ENCODE data around the gene ZNF213. TPM values are rescaled to one million over a fixed set of nuclear protein-coding genes. Genes with fewer than 3 reads are reported as not detected.
A peak's percentile ranks its signal among the peaks of the same experiment; 100 is the strongest.

ZNF213 gene
- total RNA-seq, 1 experiment from 2014 or later: 2.0 TPM

- Histone ChIP-seq H4K20me1 (ENCODE audit: insufficient read depth, low read depth, low read length) (no peaks in the 10 kb centered on the region), H3K9me2 (replicated peaks; ENCODE audit: insufficient read depth, low read length) (no peaks in the 10 kb centered on the region), H3K4me2 (ENCODE audit: low read depth, low read length, poor library complexity, severe bottlenecking) (no peak overlapping the region), H3K27ac (ENCODE audit: low read length) (no peak overlapping the region), H3K79me2 (ENCODE audit: low read length) (no peaks in the 10 kb centered on the region), H3K4me1 (ENCODE audit: low read length) (peaks cover 8% of the 10 kb centered on the region), H3K9me3 (ENCODE audit: low read length) (no peaks in the 10 kb centered on the region), H3K27me3 (ENCODE audit: low read length) (no peaks in the 10 kb centered on the region), H3K9ac (ENCODE audit: low read length) (no peak overlapping the region), H2AFZ (ENCODE audit: low read length) (no peak overlapping the region), H3K36me3 (ENCODE audit: insufficient read depth, low read length) (no peaks in the 10 kb centered on the region), H3K4me3 (ENCODE audit: low read length) (no peak overlapping the region)
- DNase-seq: no peak
Measured at GRCh38 chr16:3142327-3142726, 7.5 kb downstream of the ZNF213 start.

GRCh38 chr16:3142770-3143169, 7.9 kb downstream of the ZNF213 start:
- Histone ChIP-seq H3K4me2 (ENCODE audit: low read depth, low read length, poor library complexity, severe bottlenecking) (no peak overlapping the region), H3K36me3 (ENCODE audit: insufficient read depth, low read length) (no peaks in the 10 kb centered on the region), H3K27ac (ENCODE audit: low read length) (no peak overlapping the region), H3K79me2 (ENCODE audit: low read length) (no peaks in the 10 kb centered on the region), H3K4me3 (ENCODE audit: low read length) (no peak overlapping the region), H4K20me1 (ENCODE audit: insufficient read depth, low read depth, low read length) (no peaks in the 10 kb centered on the region), H3K9me2 (replicated peaks; ENCODE audit: insufficient read depth, low read length) (no peaks in the 10 kb centered on the region), H2AFZ (ENCODE audit: low read length) (no peak overlapping the region), H3K27me3 (ENCODE audit: low read length) (no peaks in the 10 kb centered on the region), H3K9ac (ENCODE audit: low read length) (no peak overlapping the region), H3K4me1 (ENCODE audit: low read length) (peaks cover 4% of the 10 kb centered on the region), H3K9me3 (ENCODE audit: low read length) (no peaks in the 10 kb centered on the region)
- no peak for DNase-seq

- H3K4me2 ChIP-seq (ENCODE audit: low read depth, low read length, poor library complexity, severe bottlenecking): no peak overlapping the region
- no peak for DNase-seq
Measured at GRCh38 chr16:3143189-3143588, 8.4 kb downstream of the ZNF213 start.

GRCh38 chr16:3143598-3144320, 8.9 kb downstream of the ZNF213 start:
- H3K4me1 ChIP-seq (ENCODE audit: low read length): no peaks in the 10 kb centered on the region; the same call in 1 of the 2 replicates
- no peak overlapping the region for H3K4me2 ChIP-seq (ENCODE audit: low read depth, low read length, poor library complexity, severe bottlenecking)
- no peak overlapping the region for H2AFZ ChIP-seq (ENCODE audit: low read length)
- H4K20me1 ChIP-seq (ENCODE audit: insufficient read depth, low read depth, low read length): no peaks in the 10 kb centered on the region
- no peaks in the 10 kb centered on the region for H3K9me2 ChIP-seq (replicated peaks; ENCODE audit: insufficient read depth, low read length)
- no peak overlapping the region for H3K27ac ChIP-seq (ENCODE audit: low read length)
- DNase-seq: no peak
- no peaks in the 10 kb centered on the region for H3K9me3 ChIP-seq (ENCODE audit: low read length)
- H3K4me3 ChIP-seq (ENCODE audit: low read length): no peak overlapping the region
- no peak overlapping the region for H3K9ac ChIP-seq (ENCODE audit: low read length)
- no peaks in the 10 kb centered on the region for H3K36me3 ChIP-seq (ENCODE audit: insufficient read depth, low read length)
- H3K79me2 ChIP-seq (ENCODE audit: low read length): no peaks in the 10 kb centered on the region
- H3K27me3 ChIP-seq (ENCODE audit: low read length): no peaks in the 10 kb centered on the region

More at GRCh38 chr16:3143189-3143588, 8.4 kb downstream of the ZNF213 start:
- H3K27me3 ChIP-seq (ENCODE audit: low read length): no peaks in the 10 kb centered on the region
- no peaks in the 10 kb centered on the region for H3K36me3 ChIP-seq (ENCODE audit: insufficient read depth, low read length)
- H3K9me3 ChIP-seq (ENCODE audit: low read length): no peaks in the 10 kb centered on the region
- H3K27ac ChIP-seq (ENCODE audit: low read length): no peak overlapping the region
- no peaks in the 10 kb centered on the region for H3K79me2 ChIP-seq (ENCODE audit: low read length)
- H3K4me1 ChIP-seq (ENCODE audit: low read length): no peaks in the 10 kb centered on the region
- H4K20me1 ChIP-seq (ENCODE audit: insufficient read depth, low read depth, low read length): no peaks in the 10 kb centered on the region
- no peaks in the 10 kb centered on the region for H3K9me2 ChIP-seq (replicated peaks; ENCODE audit: insufficient read depth, low read length)
- H3K4me3 ChIP-seq (ENCODE audit: low read length): no peak overlapping the region
- no peak overlapping the region for H2AFZ ChIP-seq (ENCODE audit: low read length)
- no peak overlapping the region for H3K9ac ChIP-seq (ENCODE audit: low read length)

- no peaks in the 10 kb centered on the region for H3K27me3 ChIP-seq (ENCODE audit: low read length)
- no peaks in the 10 kb centered on the region for H3K36me3 ChIP-seq (ENCODE audit: insufficient read depth, low read length)
- no peaks in the 10 kb centered on the region for H3K9me3 ChIP-seq (ENCODE audit: low read length)
- no peak for DNase-seq
- H3K9me2 ChIP-seq (replicated peaks; ENCODE audit: insufficient read depth, low read length): no peaks in the 10 kb centered on the region
- H3K79me2 ChIP-seq (ENCODE audit: low read length): no peaks in the 10 kb centered on the region
- H3K9ac ChIP-seq (ENCODE audit: low read length): no peak overlapping the region
- H2AFZ ChIP-seq (ENCODE audit: low read length): no peak overlapping the region
- H3K4me1 ChIP-seq (ENCODE audit: low read length): peaks cover 6% of the 10 kb centered on the region
- peaks cover 7% of the 10 kb centered on the region; the same call in 1 of the 2 replicates for H4K20me1 ChIP-seq (ENCODE audit: insufficient read depth, low read depth, low read length)
- no peak overlapping the region for H3K4me2 ChIP-seq (ENCODE audit: low read depth, low read length, poor library complexity, severe bottlenecking)
- no peak overlapping the region for H3K27ac ChIP-seq (ENCODE audit: low read length)
- H3K4me3 ChIP-seq (ENCODE audit: low read length): no peak overlapping the region
Measured at GRCh38 chr16:3144321-3144983, 9.6 kb downstream of the ZNF213 start.

- Histone ChIP-seq H3K27me3 (ENCODE audit: low read length) (no peaks in the 10 kb centered on the region), H3K4me1 (ENCODE audit: low read length) (peaks cover 8% of the 10 kb centered on the region), H3K9me3 (ENCODE audit: low read length) (no peaks in the 10 kb centered on the region), H4K20me1 (ENCODE audit: insufficient read depth, low read depth, low read length) (peaks cover 7% of the 10 kb centered on the region; the same call in 1 of the 2 replicates), H3K4me3 (ENCODE audit: low read length) (no peak overlapping the region), H3K9me2 (replicated peaks; ENCODE audit: insufficient read depth, low read length) (no peaks in the 10 kb centered on the region), H2AFZ (ENCODE audit: low read length) (no peak overlapping the region), H3K79me2 (ENCODE audit: low read length) (no peaks in the 10 kb centered on the region), H3K9ac (ENCODE audit: low read length) (no peak overlapping the region), H3K27ac (ENCODE audit: low read length) (no peak overlapping the region), H3K4me2 (ENCODE audit: low read depth, low read length, poor library complexity, severe bottlenecking) (no peak overlapping the region), H3K36me3 (ENCODE audit: insufficient read depth, low read length) (no peaks in the 10 kb centered on the region)
- DNase-seq: peak; percentile 39
Measured at GRCh38 chr16:3145151-3145550, 10.3 kb downstream of the ZNF213 start.

- DNase-seq: no peak
- no peak overlapping the region for H3K4me2 ChIP-seq (ENCODE audit: low read depth, low read length, poor library complexity, severe bottlenecking)
- peaks cover 9% of the 10 kb centered on the region for H3K4me1 ChIP-seq (ENCODE audit: low read length)
- no peaks in the 10 kb centered on the region for H3K36me3 ChIP-seq (ENCODE audit: insufficient read depth, low read length)
- H3K9ac ChIP-seq (ENCODE audit: low read length): no peak overlapping the region
- peaks cover 7% of the 10 kb centered on the region; the same call in 1 of the 2 replicates for H4K20me1 ChIP-seq (ENCODE audit: insufficient read depth, low read depth, low read length)
- no peak overlapping the region for H2AFZ ChIP-seq (ENCODE audit: low read length)
- H3K9me3 ChIP-seq (ENCODE audit: low read length): no peaks in the 10 kb centered on the region
- no peaks in the 10 kb centered on the region for H3K9me2 ChIP-seq (replicated peaks; ENCODE audit: insufficient read depth, low read length)
- H3K27ac ChIP-seq (ENCODE audit: low read length): no peak overlapping the region
- no peaks in the 10 kb centered on the region for H3K79me2 ChIP-seq (ENCODE audit: low read length)
- no peaks in the 10 kb centered on the region for H3K27me3 ChIP-seq (ENCODE audit: low read length)
- H3K4me3 ChIP-seq (ENCODE audit: low read length): no peak overlapping the region
Measured at GRCh38 chr16:3145660-3146059, 10.8 kb downstream of the ZNF213 start.

- H4K20me1 ChIP-seq (ENCODE audit: insufficient read depth, low read depth, low read length): peaks cover 7% of the 10 kb centered on the region; the same call in 1 of the 2 replicates
- H3K4me2 ChIP-seq (ENCODE audit: low read depth, low read length, poor library complexity, severe bottlenecking): no peak overlapping the region
- H3K4me1 ChIP-seq (ENCODE audit: low read length): peaks cover 21% of the 10 kb centered on the region
- H3K27ac ChIP-seq (ENCODE audit: low read length): no peak overlapping the region
- H3K36me3 ChIP-seq (ENCODE audit: insufficient read depth, low read length): no peaks in the 10 kb centered on the region
- H3K79me2 ChIP-seq (ENCODE audit: low read length): no peaks in the 10 kb centered on the region
- no peak overlapping the region for H3K4me3 ChIP-seq (ENCODE audit: low read length)
- H3K9me3 ChIP-seq (ENCODE audit: low read length): no peaks in the 10 kb centered on the region
- H3K27me3 ChIP-seq (ENCODE audit: low read length): no peaks in the 10 kb centered on the region
- DNase-seq: peak; percentile 38
- H3K9ac ChIP-seq (ENCODE audit: low read length): no peak overlapping the region
- no peaks in the 10 kb centered on the region for H3K9me2 ChIP-seq (replicated peaks; ENCODE audit: insufficient read depth, low read length)
- H2AFZ ChIP-seq (ENCODE audit: low read length): no peak overlapping the region
Measured at GRCh38 chr16:3147046-3147756, 12.4 kb downstream of the ZNF213 start.
